Measurements from ENCODE around the gene CAP2.

CAP2 gene

GRCh38 chr6:17485181-17485580 is 91.8 kb downstream of the CAP2 start:
- TF ChIP-seq CTCF (IDR thresholded peaks at IDR 0.05; ENCODE audit: control insufficient read depth, insufficient read depth, low read depth, low read length, missing control alignments), result no peak
- DNase-seq (ENCODE audit: low read depth), result no peak
- no peak overlapping the region for H3K4me3 ChIP-seq (ENCODE audit: control insufficient read depth, low read depth, low read length)

DNA sequence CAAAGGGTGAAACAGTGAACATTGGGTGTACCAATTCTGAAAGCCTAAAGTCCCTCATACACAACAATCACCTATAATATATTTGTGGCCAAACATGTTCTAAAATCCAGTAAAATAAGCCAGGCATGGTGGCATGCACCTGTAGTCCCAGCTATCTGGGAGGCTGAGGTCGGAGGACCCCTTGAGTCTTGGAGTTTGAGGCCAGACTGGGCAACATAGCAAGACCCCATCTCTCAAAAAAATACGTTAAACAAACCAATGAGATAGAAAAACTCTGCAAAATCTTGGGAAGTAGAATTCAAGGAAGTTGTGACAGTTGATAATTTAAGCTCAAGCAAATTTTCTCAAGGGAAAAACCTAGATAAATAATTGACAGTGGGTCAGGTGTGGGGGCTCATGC is 92.6 kb downstream of the CAP2 start:
- DNase-seq (ENCODE audit: low read depth), result no peak
- no peak overlapping the region for H3K4me3 ChIP-seq (ENCODE audit: control insufficient read depth, low read depth, low read length)
- TF ChIP-seq CTCF (IDR thresholded peaks at IDR 0.05; ENCODE audit: control insufficient read depth, insufficient read depth, low read depth, low read length, missing control alignments), result no peak

- DNase-seq (ENCODE audit: low read depth), result no peak
- TF ChIP-seq CTCF (IDR thresholded peaks at IDR 0.05; ENCODE audit: control insufficient read depth, insufficient read depth, low read depth, low read length, missing control alignments), result no peak
- no peak overlapping the region for H3K4me3 ChIP-seq (ENCODE audit: control insufficient read depth, low read depth, low read length)
These were observed 93.3 kb downstream of the CAP2 start for GRCh38 chr6:17486680-17487079.

GRCh38 chr6:17490724-17491123 is 97.3 kb downstream of the CAP2 start:
- no peak for TF ChIP-seq CTCF (IDR thresholded peaks at IDR 0.05; ENCODE audit: control insufficient read depth, insufficient read depth, low read depth, low read length, missing control alignments)
- no peak overlapping the region for H3K4me3 ChIP-seq (ENCODE audit: control insufficient read depth, low read depth, low read length)
- no peak for DNase-seq (ENCODE audit: low read depth)

GRCh38 chr6:17491416-17492142 is 98.2 kb downstream of the CAP2 start:
- DNase-seq (ENCODE audit: low read depth), result no peak
- no peak overlapping the region for H3K4me3 ChIP-seq (ENCODE audit: control insufficient read depth, low read depth, low read length)
- TF ChIP-seq CTCF (IDR thresholded peaks at IDR 0.05; ENCODE audit: control insufficient read depth, insufficient read depth, low read depth, low read length, missing control alignments), result no peak

GRCh38 chr6:17492350-17492749 is 99.0 kb downstream of the CAP2 start:
- TF ChIP-seq CTCF (IDR thresholded peaks at IDR 0.05; ENCODE audit: control insufficient read depth, insufficient read depth, low read depth, low read length, missing control alignments), result no peak
- no peak overlapping the region for H3K4me3 ChIP-seq (ENCODE audit: control insufficient read depth, low read depth, low read length)
- no peak for DNase-seq (ENCODE audit: low read depth)
